ENCODE measurements around the gene ALDH1B1. TPM values are rescaled to one million over a fixed set of nuclear protein-coding genes. Genes with fewer than 3 reads are reported as not detected.

Gene ALDH1B1
- total RNA-seq, 1 donor from 2014 or later = 32.1 TPM

DNA sequence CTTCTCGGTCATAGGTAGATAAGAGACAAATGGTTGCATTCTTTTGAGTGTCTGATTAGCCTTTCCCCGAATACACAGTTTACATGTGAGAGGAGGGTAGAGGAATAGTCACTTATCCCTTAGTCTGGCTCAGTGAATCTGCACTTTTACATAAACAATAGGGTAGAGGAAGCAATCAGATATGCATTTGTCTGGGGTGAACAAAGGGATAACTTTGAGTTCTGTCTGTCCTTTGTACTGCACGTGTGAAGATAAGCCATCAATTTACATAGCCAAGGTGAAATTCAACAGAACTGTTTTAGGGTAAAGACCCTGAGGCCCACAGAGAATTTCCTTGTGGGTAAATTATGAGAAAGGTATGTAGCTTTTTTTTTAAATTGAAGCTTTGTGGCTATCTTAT lies 41.9 kb downstream of the ALDH1B1 start:
- Mint-ChIP-seq H3K9me3 (ENCODE audit: low read depth) (no peaks in the 10 kb centered on the region), H3K4me3 (ENCODE audit: low read depth) (no peak overlapping the region), H3K4me1 (ENCODE audit: low read depth) (peaks cover 22% of the 10 kb centered on the region), H3K27ac (peak overlapping the region; percentile 67), H3K27me3 (peaks cover 23% of the 10 kb centered on the region), H3K36me3 (ENCODE audit: insufficient read depth) (no peaks in the 10 kb centered on the region)
- TF ChIP-seq, protein P1, sequence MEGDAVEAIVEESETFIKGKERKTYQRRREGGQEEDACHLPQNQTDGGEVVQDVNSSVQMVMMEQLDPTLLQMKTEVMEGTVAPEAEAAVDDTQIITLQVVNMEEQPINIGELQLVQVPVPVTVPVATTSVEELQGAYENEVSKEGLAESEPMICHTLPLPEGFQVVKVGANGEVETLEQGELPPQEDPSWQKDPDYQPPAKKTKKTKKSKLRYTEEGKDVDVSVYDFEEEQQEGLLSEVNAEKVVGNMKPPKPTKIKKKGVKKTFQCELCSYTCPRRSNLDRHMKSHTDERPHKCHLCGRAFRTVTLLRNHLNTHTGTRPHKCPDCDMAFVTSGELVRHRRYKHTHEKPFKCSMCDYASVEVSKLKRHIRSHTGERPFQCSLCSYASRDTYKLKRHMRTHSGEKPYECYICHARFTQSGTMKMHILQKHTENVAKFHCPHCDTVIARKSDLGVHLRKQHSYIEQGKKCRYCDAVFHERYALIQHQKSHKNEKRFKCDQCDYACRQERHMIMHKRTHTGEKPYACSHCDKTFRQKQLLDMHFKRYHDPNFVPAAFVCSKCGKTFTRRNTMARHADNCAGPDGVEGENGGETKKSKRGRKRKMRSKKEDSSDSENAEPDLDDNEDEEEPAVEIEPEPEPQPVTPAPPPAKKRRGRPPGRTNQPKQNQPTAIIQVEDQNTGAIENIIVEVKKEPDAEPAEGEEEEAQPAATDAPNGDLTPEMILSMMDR (IDR thresholded peaks at IDR 0.05; ENCODE audit: unreplicated experiment) = no peak
- no peak for DNase-seq (ENCODE audit: low spot score, unreplicated experiment)

DNA sequence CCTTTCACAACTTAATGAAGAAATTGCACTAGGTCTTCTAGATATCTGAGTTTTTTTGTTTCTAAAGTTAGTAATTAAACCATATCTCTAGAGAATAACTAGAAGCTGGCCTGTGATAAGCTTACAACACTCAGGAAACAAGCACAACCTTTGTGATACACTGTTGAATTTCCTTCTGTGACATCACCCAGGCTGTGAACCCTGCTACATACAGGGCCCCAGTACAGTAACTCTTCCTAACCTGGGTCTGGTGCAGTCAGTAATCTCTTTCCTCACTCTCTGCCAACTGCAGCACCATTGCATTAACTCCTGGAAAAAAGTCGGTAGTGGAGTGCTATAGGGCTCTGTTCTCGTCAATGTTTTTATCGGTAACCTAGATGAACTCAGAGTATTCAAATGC lies 42.4 kb downstream of the ALDH1B1 start:
- Mint-ChIP-seq H3K27ac (no peak overlapping the region), H3K4me1 (ENCODE audit: low read depth) (peaks cover 22% of the 10 kb centered on the region)
- TF ChIP-seq, protein P1 (IDR thresholded peaks at IDR 0.05; ENCODE audit: unreplicated experiment) = no peak

DNA sequence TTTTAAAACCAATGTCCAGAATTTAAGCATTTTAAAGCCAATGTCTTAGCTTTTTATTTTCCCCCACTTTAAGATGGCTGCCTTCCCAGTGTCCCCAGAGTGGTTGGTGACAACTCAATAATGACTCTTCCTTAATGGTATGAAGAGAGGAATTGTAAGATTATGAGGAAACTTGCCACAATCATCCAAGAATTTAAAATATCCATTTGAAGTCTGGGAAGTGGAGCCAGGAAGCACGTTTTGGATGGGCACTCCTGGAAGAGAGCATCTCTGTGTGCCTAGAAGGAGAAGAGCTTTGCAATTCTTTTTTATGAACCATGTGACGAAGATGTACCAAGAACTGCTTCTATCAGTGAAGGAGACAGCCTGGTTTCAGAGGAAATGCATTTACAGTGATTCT lies 43.0 kb downstream of the ALDH1B1 start:
- no peak overlapping the region for H3K27ac Mint-ChIP-seq
- H3K4me3 Mint-ChIP-seq (ENCODE audit: low read depth) = no peak overlapping the region
- H3K9me3 Mint-ChIP-seq (ENCODE audit: low read depth) = no peaks in the 10 kb centered on the region
- H3K36me3 Mint-ChIP-seq (ENCODE audit: insufficient read depth) = no peaks in the 10 kb centered on the region
- TF ChIP-seq, protein P1 (IDR thresholded peaks at IDR 0.05; ENCODE audit: unreplicated experiment) = no peak
- no peak for DNase-seq (ENCODE audit: low spot score, unreplicated experiment)
- peaks cover 18% of the 10 kb centered on the region for H3K27me3 Mint-ChIP-seq
- peaks cover 22% of the 10 kb centered on the region for H3K4me1 Mint-ChIP-seq (ENCODE audit: low read depth)

More for the DNA sequence above, 42.4 kb downstream of the ALDH1B1 start:
- peaks cover 23% of the 10 kb centered on the region for H3K27me3 Mint-ChIP-seq
- no peak for DNase-seq (ENCODE audit: low spot score, unreplicated experiment)
- no peaks in the 10 kb centered on the region for H3K9me3 Mint-ChIP-seq (ENCODE audit: low read depth)
- no peak overlapping the region for H3K4me3 Mint-ChIP-seq (ENCODE audit: low read depth)
- no peaks in the 10 kb centered on the region for H3K36me3 Mint-ChIP-seq (ENCODE audit: insufficient read depth)

DNA sequence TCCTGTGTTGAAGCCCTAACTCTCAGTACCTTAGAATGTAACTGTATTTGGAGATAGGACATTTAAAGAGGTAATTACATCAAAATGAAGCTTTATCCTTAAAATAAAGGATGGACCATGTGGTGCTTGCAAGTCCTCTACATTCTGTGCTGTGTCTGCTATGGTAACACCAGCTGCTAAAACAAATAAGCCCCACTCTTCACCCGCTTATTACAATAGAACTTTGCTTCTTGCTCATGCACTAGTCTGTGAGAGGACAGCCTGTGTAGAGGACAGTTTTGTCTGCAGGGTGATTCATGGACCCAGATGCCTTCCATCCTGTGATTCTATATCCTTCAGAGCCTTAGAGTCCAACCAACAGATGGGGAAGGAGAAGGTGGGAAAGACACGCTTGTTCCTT lies 44.2 kb downstream of the ALDH1B1 start:
- Mint-ChIP-seq H3K36me3 (ENCODE audit: insufficient read depth) (no peaks in the 10 kb centered on the region), H3K27me3 (peaks cover 12% of the 10 kb centered on the region), H3K27ac (no peak overlapping the region), H3K9me3 (ENCODE audit: low read depth) (no peaks in the 10 kb centered on the region), H3K4me3 (ENCODE audit: low read depth) (no peak overlapping the region), H3K4me1 (ENCODE audit: low read depth) (peaks cover 22% of the 10 kb centered on the region)
- DNase-seq (ENCODE audit: low spot score, unreplicated experiment) = no peak
- TF ChIP-seq, protein P1 (IDR thresholded peaks at IDR 0.05; ENCODE audit: unreplicated experiment) = no peak

DNA sequence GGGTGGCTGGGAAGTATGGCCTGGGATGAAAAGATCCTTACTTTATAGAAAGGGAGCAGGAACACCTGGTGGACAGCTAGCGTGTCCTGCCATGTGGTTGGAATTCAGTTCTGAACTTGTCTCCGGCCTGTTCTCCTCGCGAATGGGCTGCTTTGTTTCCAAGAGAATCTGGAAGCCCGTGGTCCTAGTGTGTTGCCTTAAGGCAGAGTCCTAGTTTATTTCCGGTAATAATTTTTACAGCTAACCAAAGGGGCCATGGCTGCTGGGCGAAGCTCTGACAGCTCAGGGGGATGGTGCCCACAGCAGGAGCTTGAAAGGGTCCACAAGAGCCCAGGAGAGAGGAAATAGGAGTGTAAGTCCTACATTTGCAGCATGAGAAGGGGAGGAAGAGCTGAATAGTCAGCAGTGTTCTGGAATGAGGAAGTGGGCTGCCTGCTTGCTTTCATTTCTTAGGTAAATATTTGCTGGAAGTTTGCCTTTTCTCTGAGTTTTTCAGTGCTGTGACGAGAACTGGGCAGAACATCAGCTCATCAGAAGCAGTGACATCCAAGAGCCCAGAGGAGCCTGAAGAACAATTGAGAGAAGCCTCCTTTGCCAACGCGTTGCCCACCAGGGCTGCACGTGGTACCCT lies 44.8 kb downstream of the ALDH1B1 start:
- TF ChIP-seq, protein P1 (IDR thresholded peaks at IDR 0.05; ENCODE audit: unreplicated experiment) = no peak
- no peak overlapping the region for H3K4me3 Mint-ChIP-seq (ENCODE audit: low read depth)
- H3K9me3 Mint-ChIP-seq (ENCODE audit: low read depth) = no peaks in the 10 kb centered on the region
- H3K27ac Mint-ChIP-seq = peak overlapping the region; percentile 82
- peaks cover 23% of the 10 kb centered on the region for H3K4me1 Mint-ChIP-seq (ENCODE audit: low read depth)
- no peaks in the 10 kb centered on the region for H3K36me3 Mint-ChIP-seq (ENCODE audit: insufficient read depth)
- H3K27me3 Mint-ChIP-seq = peaks cover 9% of the 10 kb centered on the region
- no peak for DNase-seq (ENCODE audit: low spot score, unreplicated experiment)

Measured in progenitor cell of endocrine pancreas (in vitro differentiated cells).